HG03442 (cell line): Measurements from ENCODE around the gene POTEE.
"Not testable (repeated sequence)": the region's sequence is repeated elsewhere in the genome, so short reads cannot be mapped to it uniquely, and the experiment has no call there.

ENCODE experiments used
- ATAC-seq: cut with Tn5 transposase; IDR thresholded peaks from one replicate; pipeline ENCODE4 v1.9.1; 2021; ENCODE audit warnings: mild to moderate bottlenecking, moderate library complexity; ENCODE audit not compliant: unreplicated experiment

Gene POTEE

DNA sequence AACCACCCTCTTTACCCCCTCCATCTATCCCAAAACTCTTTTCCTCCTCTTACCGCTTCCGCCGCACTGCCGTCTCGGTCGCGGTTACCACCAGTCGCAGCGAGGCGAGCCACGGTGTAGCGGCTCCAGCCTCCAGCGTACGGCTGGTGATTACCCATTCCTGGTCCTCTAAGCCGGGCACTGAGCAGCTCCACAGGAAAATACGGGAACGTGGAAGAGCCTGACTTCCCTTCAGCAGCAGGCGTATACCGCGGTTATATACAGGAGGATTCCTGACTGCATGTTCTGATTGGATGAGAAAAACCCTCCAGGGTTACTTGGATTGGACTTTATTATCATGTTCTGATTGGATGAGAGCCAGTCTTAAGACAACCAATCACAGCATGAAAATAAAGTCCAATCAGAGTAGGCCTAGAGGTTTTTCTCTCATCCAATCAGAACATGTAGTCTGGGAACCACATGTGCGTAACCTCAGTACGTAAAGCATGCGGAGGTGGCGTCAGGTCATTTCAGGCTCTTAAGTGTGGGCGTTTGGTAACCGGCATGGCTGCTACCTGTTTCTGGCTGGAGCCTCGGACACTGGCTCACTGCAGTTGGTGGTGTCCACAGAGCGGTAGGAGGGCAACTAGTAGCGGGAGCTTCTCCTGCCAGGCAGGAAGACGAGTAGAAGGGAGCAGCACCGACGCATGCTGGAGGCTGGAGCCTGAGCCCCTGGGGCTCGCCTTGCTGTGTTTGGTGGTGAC lies at the start of gene POTEE:
Gene POTEE (plus strand): TSS at position 507 of the 743 bp plus-strand sequence. CDS start 8,867 bp downstream, outside the sequence.
- ATAC-seq, result not testable (repeated sequence)

DNA sequence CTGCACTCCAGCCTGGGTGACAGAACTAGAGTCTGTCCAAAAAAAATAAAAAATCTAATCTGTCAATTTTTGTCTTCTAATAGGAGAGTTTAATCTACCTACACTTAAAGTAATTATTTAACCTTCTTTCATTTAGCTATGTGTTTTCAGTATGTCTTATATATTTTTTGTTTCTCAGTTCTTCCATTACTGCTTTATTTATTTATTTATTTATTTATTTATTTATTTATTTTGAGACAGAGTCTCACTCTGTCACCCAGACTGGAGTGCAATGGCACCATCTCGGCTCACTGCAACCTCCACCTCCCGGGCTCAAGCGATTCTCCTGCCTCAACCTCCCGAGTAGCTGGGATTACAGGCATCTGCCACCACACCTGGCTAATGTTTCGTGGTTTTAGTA lies 43.8 kb upstream of the POTEE start:
- ATAC-seq, result not testable (repeated sequence)

DNA sequence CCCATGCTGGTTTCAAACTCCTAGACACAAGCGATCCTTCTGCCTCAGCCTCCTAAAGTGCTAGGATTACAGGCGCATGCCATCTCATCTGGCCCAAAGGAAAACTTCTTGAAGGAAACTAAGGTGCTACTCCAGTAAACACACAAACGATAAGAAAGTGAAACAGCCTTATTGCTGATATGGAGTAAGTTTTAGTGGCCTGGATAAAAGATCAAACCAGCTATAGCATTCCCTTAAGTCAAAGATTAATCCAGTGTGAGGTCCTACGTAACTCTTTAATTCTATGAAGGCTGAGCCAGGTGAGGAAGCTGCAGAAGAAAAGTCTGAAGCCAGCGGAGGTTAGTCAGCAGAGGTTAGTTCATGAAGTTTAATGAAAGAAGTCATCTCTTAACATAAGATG lies 40.8 kb upstream of the POTEE start:
- no peak for ATAC-seq

DNA sequence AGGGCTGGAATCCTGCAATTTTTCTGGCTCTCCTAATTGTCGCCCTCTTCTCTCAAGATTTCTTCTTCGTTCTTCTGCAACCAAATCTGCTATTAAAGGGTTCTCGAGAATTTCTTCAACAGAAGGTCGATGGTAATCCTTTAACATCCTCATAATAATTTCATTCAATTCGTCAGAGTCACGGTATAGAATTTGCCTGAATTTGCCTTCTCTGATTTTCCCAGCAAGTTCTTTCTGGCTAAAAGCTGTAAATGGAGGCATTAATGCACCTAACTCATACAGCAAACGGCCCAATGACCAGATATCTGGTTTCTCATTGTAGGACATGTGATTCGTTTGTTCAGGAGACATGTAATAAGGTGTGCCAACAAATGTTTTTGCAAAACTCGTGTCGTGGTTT lies 31.3 kb upstream of the POTEE start:
- ATAC-seq, result not testable (repeated sequence)

DNA sequence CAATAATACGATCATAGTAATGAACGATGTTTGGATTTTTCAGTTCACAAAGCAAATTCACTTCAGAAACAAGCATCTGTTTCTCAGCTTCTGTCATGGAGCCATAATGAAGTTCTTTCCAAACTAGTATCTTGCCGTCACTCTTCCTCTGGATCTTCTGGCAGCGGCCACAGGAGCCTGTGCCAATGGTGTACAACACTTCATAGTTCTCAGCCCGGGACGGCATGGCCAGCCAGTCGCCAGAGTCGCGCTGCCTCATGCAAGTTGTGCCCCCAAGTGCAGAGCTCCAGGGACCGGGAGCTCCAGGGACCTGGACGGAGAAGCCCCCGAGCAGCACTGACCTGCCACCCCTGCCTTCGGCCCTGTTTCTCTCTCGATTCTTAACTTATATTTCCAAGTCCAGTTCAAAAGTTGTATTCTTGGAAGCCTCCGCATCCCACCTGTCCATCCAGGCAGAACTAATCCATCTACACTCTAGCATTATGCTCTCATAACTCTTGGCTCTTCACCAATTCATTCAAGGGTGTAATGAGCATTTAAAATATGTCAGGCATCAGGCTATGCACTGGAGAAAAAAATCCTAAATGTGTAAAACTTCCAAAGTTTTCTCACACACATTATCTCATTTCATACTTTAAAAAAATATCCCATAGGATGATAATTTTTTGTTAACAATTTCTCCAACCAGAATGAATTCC lies 30.5 kb upstream of the POTEE start:
- not testable (repeated sequence) for ATAC-seq

DNA sequence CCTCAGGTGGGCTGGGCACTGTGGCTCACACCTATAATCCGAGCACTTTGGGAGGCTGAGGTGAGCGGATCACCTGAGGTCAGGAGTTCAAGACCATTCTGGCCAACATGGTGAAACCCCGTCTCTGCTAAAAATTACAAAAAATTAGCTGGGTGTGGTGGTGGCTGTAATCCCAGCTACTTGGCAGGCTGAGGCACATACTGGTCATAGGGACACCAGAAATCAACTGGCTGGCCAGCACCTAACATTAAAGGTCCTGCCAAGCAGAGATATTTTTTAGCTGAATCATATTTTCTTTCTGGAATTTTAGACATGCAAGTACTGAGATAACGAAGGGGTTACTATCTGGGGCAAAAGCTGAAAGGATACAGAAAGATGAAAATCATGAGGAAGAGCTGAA lies 27.9 kb upstream of the POTEE start:
- not testable (repeated sequence) for ATAC-seq

DNA sequence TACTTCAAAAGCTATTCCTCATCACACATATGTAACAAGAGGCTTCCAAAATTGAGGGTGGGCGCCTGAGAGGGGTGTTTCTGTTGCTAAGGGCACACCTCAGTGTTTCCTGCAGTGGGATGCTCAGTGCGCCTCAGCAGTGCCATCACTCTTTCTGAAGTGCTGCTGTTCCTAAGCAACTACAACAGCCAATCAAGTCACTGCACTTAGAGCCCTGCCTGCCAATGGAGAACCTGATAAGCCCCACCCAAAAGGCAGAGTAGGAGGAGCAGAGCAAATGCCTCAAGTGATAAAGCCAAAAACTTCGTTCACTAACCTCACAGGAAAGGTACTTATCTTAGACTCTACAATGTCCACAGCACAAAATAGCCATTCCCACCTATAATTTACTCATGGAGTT lies 15.9 kb upstream of the POTEE start:
- ATAC-seq, result not testable (repeated sequence)

DNA sequence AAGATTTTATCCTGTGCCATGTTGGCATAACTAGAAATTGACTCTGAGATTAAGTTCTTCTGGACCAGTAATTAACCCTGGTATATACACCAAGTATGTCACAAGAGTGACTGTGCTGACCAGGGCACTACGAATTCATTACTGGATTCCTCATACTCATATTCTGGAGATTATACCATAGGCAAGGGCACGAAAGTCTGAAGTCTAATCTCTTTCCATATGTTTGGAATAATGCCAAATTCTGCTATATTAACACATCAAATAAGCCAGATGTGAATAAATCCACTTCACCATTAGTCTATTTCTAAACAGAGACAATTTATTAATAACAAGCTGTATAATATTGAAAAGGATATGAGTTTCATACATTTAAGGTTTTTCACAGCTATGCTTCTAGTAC lies 13.2 kb upstream of the POTEE start:
- not testable (repeated sequence) for ATAC-seq

DNA sequence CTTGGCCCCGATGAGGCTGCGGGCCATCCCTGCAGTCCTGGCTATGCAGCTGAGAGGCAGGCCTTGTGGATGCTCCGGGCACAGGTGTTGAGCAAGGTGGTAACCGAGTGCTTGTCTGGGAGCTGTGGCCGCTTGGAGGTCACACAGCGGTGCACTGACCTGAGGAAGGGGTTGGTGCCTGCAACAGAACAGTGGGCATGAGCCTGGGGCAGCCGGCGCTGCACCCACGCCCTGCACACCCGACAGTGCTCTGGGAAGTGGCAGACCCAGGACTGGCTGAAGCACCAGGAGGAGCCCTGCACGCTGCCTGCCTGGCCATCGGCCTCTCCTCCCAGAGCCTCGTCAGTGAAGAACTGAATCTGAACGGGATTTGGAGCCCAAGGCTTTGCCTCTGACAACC lies 8.2 kb upstream of the POTEE start:
- ATAC-seq, result no peak

DNA sequence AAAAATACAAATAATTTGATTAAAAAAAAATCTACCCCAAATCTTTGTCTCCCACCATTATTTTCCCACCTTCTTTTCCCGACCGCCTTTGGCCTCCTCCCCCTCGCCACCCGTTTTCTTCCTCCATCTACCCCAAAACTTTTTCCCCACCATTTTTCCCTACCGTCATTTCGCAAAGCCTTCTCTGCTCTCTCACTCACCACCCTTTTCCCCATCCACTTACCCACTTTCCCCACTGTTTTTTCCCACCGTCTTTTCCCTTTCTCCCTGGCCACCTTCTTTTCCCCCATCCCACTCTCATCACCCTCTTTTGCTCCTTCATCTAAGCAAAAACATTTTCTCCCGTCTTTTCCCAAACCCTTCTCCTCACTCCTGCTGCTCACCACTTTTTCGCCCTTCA lies 1.5 kb upstream of the POTEE start:
- ATAC-seq, result not testable (repeated sequence)

DNA sequence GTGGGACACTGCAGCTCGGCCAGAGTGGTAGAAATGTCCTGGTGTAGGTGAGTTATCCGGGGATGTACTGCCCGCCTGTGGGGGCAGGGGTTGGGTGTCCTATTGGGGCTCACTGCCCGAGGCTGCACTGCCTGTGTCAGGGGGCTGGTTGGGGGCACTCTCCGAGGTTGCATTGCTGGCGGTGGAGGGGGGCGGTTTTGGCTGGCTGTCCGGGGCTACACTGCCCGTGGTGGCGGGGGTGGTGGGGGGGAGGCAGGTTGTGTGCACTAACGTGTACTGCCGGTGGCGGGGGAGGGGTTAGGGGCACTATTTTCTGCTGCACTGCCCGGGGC lies 403 bp downstream of the POTEE start:
- ATAC-seq, result not testable (repeated sequence)

DNA sequence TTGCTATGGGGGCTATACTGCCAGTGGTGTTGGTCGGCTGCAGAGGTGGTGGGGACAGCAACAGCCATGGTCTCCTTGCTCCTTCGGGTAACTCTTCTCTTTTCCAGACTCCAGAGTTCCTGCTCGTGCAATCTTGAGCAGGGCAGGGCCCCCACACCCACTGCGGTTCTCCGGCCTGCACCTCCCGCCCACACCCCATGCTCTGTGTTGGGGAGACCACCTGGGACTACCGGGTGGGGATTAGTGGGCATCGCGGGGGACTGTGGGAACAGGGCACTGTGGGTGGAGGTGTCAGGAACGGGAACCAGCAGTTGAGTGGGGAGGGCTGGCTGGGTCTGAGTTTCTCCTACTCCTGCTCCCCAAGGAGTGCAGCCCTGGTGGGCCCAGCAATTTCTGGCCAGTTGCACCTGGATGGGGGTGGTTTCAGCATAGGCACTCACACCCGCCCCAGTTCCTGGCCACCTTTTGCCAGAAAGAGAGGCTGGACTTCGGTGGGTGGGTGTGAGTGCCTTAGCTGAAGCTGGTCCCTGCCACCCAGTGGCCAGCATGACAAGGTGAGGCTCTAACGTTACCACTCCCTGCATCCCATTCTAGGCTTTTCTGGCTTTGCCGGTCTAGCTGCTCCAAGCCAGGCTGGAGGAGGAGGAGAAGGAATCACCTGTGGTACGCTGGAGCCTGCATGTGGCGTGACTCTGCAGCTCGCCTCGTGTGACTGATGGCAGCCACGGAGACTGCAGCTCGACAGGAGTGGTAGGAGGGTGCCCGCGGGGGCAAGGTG lies 1.3 kb downstream of the POTEE start:
- not testable (repeated sequence) for ATAC-seq

DNA sequence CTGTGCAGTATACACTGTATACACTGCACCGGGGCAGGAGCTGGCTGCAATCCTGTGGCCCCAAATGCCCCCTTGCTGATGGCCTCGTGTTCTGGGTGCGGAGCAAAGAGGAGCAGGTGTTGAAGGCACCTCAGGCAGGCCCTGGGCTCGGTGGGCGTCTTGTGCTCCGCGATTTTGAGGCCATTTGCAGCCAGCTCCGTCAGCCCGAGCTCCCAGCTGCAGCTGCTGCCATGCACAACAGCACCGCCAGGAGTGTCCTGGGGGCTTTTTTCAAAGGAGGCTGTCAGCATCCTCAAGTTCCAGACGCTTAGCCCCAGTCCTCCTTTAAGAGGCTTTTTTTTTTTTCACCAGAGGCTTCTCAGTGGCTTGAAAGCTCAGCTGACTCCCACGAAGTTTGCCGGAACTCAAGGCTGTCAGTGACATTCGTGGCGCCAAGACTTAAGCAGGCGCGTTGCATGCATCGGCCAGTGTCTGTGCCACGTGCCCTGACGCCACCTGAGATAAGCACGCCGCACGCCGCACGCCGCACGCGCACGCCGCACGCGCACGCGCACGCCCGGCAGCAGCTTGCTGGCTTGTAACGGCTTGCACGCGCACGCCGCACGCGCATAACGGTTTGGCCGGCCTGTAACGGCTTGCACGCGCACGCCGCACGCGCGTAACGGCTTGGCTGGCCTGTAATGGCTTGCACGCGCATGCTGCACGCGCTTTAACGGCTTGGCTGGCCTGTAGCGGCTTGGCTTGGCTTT lies 8.1 kb downstream of the POTEE start:
- not testable (repeated sequence) for ATAC-seq

DNA sequence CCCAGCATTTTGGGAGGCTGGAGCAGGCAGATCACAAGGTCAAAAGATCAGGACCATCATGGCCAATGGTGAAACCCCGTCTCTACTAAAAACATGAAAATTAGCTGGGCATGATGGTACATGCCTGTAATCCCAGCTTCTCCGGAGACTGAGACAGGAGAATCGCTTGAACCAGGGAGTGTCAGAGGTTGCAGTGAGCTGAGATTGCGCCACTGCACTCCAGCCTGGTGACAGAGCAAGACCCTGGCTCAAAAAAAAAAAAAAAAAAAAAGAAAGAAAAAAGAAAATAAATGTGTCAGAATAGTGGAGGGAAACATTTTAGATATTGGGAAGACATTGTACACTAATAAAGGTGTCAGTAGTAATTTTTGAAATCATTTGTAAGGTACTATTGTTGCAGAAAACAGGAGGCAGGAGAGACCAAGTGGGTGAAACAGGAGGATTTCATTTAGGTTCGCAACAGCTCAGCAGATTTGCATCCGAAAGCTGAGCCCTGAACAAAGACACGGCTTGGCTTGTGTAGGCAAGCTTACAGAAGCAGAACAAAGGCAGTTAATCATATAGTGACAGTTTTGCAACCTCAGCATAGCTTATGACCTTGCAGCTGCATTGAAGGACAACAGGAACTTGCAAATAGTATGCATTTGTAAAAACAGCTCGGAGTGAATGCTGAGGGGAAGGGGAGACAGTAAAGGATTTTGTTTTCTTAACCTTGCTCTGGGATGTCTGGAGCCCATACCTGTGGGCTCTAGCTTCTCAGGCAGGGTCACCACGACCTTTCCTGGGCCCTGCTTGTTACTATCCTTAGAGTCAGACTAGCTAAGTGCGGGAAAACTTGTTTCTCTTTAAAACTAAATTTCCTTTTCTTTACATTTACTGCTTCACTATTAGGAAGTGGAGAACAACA lies 26.5 kb downstream of the POTEE start:
- not testable (repeated sequence) for ATAC-seq
